Measurements from ENCODE around the gene DGKZ.
A peak's percentile ranks its signal among the peaks of the same experiment; 100 is the strongest.

Gene DGKZ

DNA sequence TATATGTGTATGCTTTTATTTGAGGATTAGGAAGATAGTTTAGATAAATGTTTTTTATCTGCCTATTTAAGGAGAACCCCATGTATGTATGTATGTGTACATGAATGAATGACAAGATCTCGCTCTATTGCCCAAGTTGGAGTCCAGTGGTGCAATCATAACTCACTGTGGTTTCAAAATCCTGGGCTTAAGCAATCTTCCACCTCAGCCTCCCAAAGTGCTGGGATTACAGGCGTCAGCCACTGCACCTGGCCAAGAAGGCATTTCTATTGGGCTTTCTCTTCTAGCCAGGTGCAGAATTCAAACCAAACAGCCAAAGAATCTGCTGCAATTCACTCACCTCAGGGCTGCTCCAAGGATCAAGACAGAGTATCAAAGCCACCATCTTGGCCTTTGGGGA, 25.5 kb upstream of the DGKZ start:
- H3K27ac ChIP-seq (ENCODE audit: low read depth, low read length, poor library complexity, severe bottlenecking): no peak overlapping the region
- no peak overlapping the region for H3K4me3 ChIP-seq (ENCODE audit: low read depth, low read length, poor library complexity, severe bottlenecking)
- H2AFZ ChIP-seq (ENCODE audit: low read length): no peak overlapping the region
- TF ChIP-seq EZH2 (IDR thresholded peaks at IDR 0.05; ENCODE audit: borderline replicate concordance, low read length): no peak
- TF ChIP-seq, protein P1, sequence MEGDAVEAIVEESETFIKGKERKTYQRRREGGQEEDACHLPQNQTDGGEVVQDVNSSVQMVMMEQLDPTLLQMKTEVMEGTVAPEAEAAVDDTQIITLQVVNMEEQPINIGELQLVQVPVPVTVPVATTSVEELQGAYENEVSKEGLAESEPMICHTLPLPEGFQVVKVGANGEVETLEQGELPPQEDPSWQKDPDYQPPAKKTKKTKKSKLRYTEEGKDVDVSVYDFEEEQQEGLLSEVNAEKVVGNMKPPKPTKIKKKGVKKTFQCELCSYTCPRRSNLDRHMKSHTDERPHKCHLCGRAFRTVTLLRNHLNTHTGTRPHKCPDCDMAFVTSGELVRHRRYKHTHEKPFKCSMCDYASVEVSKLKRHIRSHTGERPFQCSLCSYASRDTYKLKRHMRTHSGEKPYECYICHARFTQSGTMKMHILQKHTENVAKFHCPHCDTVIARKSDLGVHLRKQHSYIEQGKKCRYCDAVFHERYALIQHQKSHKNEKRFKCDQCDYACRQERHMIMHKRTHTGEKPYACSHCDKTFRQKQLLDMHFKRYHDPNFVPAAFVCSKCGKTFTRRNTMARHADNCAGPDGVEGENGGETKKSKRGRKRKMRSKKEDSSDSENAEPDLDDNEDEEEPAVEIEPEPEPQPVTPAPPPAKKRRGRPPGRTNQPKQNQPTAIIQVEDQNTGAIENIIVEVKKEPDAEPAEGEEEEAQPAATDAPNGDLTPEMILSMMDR (IDR thresholded peaks at IDR 0.05; ENCODE audit: low read length): no peak
- no peaks in the 10 kb centered on the region for H3K9me2 ChIP-seq (ENCODE audit: low read depth, low read length)
- peaks cover 11% of the 10 kb centered on the region for H3K4me1 ChIP-seq (ENCODE audit: insufficient read depth, low read length, severe bottlenecking)
- no peaks in the 10 kb centered on the region for H3F3A ChIP-seq (ENCODE audit: insufficient read depth, low read length)
- H3K9ac ChIP-seq (ENCODE audit: low read length): no peak overlapping the region
- H3K36me3 ChIP-seq (ENCODE audit: insufficient read depth, low read length): no peaks in the 10 kb centered on the region
- H3K9me3 ChIP-seq (ENCODE audit: low read length): no peaks in the 10 kb centered on the region
- no peak overlapping the region for H3K4me2 ChIP-seq (ENCODE audit: low read length)
- H3K79me2 ChIP-seq (ENCODE audit: insufficient read depth, low read length): no peaks in the 10 kb centered on the region
- no peaks in the 10 kb centered on the region for H4K20me1 ChIP-seq (ENCODE audit: insufficient read depth, low read length)
- H3K27me3 ChIP-seq (ENCODE audit: insufficient read depth, low read length): no peaks in the 10 kb centered on the region; the same call in none of the 2 replicates

DNA sequence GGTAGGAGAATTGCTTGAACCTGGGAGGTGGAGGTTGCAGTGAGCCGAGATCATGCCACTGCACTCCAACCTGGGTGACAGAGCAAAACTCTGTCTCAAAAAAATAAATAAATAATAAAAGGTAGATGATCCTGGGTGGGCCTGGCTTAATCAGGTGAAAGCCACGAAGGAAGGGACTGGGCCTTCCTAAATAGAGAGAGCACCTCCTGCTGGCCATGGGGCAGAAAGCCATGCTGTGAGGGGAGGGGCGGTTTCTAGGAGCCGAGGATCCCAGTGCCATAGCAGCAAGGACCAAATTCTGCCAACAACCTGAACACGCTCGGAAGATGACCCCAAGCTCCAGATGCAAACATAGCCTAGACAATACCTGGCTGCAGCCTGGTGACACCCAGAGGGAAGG, 24.5 kb upstream of the DGKZ start:
- no peaks in the 10 kb centered on the region for H4K20me1 ChIP-seq (ENCODE audit: insufficient read depth, low read length)
- H3K79me2 ChIP-seq (ENCODE audit: insufficient read depth, low read length): no peaks in the 10 kb centered on the region
- no peak overlapping the region for H3K27ac ChIP-seq (ENCODE audit: low read depth, low read length, poor library complexity, severe bottlenecking)
- no peaks in the 10 kb centered on the region; the same call in none of the 2 replicates for H3K27me3 ChIP-seq (ENCODE audit: insufficient read depth, low read length)
- no peaks in the 10 kb centered on the region for H3K36me3 ChIP-seq (ENCODE audit: insufficient read depth, low read length)
- no peaks in the 10 kb centered on the region for H3F3A ChIP-seq (ENCODE audit: insufficient read depth, low read length)
- peaks cover 11% of the 10 kb centered on the region for H3K4me1 ChIP-seq (ENCODE audit: insufficient read depth, low read length, severe bottlenecking)
- H3K9me2 ChIP-seq (ENCODE audit: low read depth, low read length): no peaks in the 10 kb centered on the region
- no peaks in the 10 kb centered on the region for H3K9me3 ChIP-seq (ENCODE audit: low read length)
- TF ChIP-seq, protein P1 (IDR thresholded peaks at IDR 0.05; ENCODE audit: low read length): 0 out of 2 replicates have a peak, but pooled peaks have one; percentile 14
- TF ChIP-seq EZH2 (IDR thresholded peaks at IDR 0.05; ENCODE audit: borderline replicate concordance, low read length): no peak
- no peak overlapping the region for H2AFZ ChIP-seq (ENCODE audit: low read length)
- H3K4me3 ChIP-seq (ENCODE audit: low read depth, low read length, poor library complexity, severe bottlenecking): no peak overlapping the region
- H3K9ac ChIP-seq (ENCODE audit: low read length): no peak overlapping the region
- no peak overlapping the region for H3K4me2 ChIP-seq (ENCODE audit: low read length)

DNA sequence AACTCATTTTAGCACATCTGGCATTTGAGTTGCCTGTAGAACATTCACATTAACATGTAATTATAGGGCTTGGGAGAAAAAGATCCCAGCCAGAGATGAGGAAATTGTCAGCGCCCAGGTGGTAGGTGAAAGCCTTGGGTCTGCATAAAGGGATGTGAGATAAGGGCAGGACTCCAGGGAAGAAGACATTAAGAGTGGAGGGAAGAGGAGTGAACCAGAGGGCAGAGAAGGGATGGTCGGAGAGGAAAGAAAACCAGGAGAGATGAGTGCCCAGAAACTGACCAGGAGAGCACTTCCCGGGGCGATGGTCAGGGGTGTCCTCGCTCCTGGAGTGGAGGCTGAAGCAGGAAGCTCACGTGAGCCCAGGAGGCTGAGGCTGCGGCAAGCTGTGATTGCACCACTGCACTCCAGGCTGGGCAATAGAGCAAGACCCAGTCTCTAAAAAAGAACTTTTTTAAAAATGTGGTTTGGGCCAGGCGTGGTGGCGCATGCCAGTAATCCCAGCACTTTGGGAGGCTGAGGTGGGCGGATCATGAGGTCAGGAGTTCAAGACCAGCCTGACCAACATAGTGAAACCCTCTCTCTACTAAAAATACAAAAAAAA, 20.3 kb upstream of the DGKZ start:
- H3K36me3 ChIP-seq (ENCODE audit: insufficient read depth, low read length): no peaks in the 10 kb centered on the region
- TF ChIP-seq, protein P1 (IDR thresholded peaks at IDR 0.05; ENCODE audit: low read length): no peak
- no peak for TF ChIP-seq EZH2 (IDR thresholded peaks at IDR 0.05; ENCODE audit: borderline replicate concordance, low read length)
- no peaks in the 10 kb centered on the region for H3K9me3 ChIP-seq (ENCODE audit: low read length)
- peaks cover 7% of the 10 kb centered on the region for H3K27me3 ChIP-seq (ENCODE audit: insufficient read depth, low read length)
- no peaks in the 10 kb centered on the region for H3F3A ChIP-seq (ENCODE audit: insufficient read depth, low read length)
- H3K4me3 ChIP-seq (ENCODE audit: low read depth, low read length, poor library complexity, severe bottlenecking): no peak overlapping the region
- H3K9ac ChIP-seq (ENCODE audit: low read length): no peak overlapping the region
- H3K4me2 ChIP-seq (ENCODE audit: low read length): no peak overlapping the region
- H3K4me1 ChIP-seq (ENCODE audit: insufficient read depth, low read length, severe bottlenecking): no peaks in the 10 kb centered on the region
- H4K20me1 ChIP-seq (ENCODE audit: insufficient read depth, low read length): no peaks in the 10 kb centered on the region
- no peak overlapping the region for H3K27ac ChIP-seq (ENCODE audit: low read depth, low read length, poor library complexity, severe bottlenecking)
- H2AFZ ChIP-seq (ENCODE audit: low read length): no peak overlapping the region
- no peaks in the 10 kb centered on the region for H3K9me2 ChIP-seq (ENCODE audit: low read depth, low read length)
- no peaks in the 10 kb centered on the region for H3K79me2 ChIP-seq (ENCODE audit: insufficient read depth, low read length)
